HepG2 (cell line): ENCODE results near the gene ZFP62. TPM values are rescaled to one million over a fixed set of nuclear protein-coding genes. Genes with fewer than 3 reads are reported as not detected.
A peak's percentile ranks its signal among the peaks of the same experiment; 100 is the strongest.

Experiments used
- CREBL2 ChIP-seq: sonication (generic); formaldehyde crosslinking; IDR thresholded peaks from 2 replicates; pipeline ENCODE4 v1.8.1; 2023; ENCODE audit warnings: missing genetic modification reagents, mild to moderate bottlenecking, borderline replicate concordance
- ELF4 ChIP-seq: sonication (generic); formaldehyde crosslinking; IDR thresholded peaks from 2 replicates; pipeline ENCODE4 v1.5.0; 2020; ENCODE audit warnings: missing genetic modification reagents, mild to moderate bottlenecking, moderate library complexity, borderline replicate concordance
- FOXA1 ChIP-seq, 2 experiments: fragments of 450-650 bp in 1 of 2; sonication (generic) in 1 of 2; formaldehyde crosslinking in 1 of 2; IDR thresholded peaks; 2 replicates each; pipeline versions ENCODE4 v1.4.0 to v1.6.1; 2016 to 2020; ENCODE audit warnings: missing genetic modification reagents in 1 of 2
- JUNB ChIP-seq: sonication (generic); formaldehyde crosslinking; IDR thresholded peaks from 2 replicates; pipeline ENCODE4 v1.8.0; 2022; ENCODE audit warnings: missing genetic modification reagents, mild to moderate bottlenecking, borderline replicate concordance
- MATR3 ChIP-seq: sonication (generic); formaldehyde crosslinking; IDR thresholded peaks from 2 replicates; pipeline ENCODE4 v1.4.0; 2020; ENCODE audit warnings: missing genetic modification reagents
- NCOA1 ChIP-seq: sonication (generic); formaldehyde crosslinking; IDR thresholded peaks from 2 replicates; pipeline ENCODE4 v1.9.0; 2021; ENCODE audit warnings: missing genetic modification reagents
- PPARG ChIP-seq: conservative IDR thresholded peaks from 2 replicates; pipeline ENCODE4 v1.6.1; 2016; ENCODE audit warnings: missing biosample characterization, missing genetic modification reagents
- RBAK ChIP-seq: sonication (generic); formaldehyde crosslinking; IDR thresholded peaks from 2 replicates; pipeline ENCODE4 v1.5.1; 2020; ENCODE audit warnings: mild to moderate bottlenecking, missing genetic modification reagents
- TGIF2 ChIP-seq: IDR thresholded peaks from 2 replicates; pipeline ENCODE4 v1.6.1; 2016; ENCODE audit warnings: control low read depth, missing compliant biosample characterization
- ZBTB7A ChIP-seq: sonication (generic); formaldehyde crosslinking; IDR thresholded peaks from 2 replicates; pipeline ENCODE4 v1.8.0; 2022; ENCODE audit warnings: mild to moderate bottlenecking, missing genetic modification reagents
- ZNF143 ChIP-seq: sonication (generic); formaldehyde crosslinking; IDR thresholded peaks from 2 replicates; pipeline ENCODE4 v1.4.0; 2020; ENCODE audit warnings: missing genetic modification reagents
- ZNF326 ChIP-seq: sonication (generic); formaldehyde crosslinking; IDR thresholded peaks from 2 replicates; pipeline ENCODE4 v1.4.0; 2020; ENCODE audit warnings: missing genetic modification reagents, borderline replicate concordance
- ZNF484 ChIP-seq: sonication (generic); formaldehyde crosslinking; IDR thresholded peaks from 2 replicates; pipeline ENCODE4 v1.5.1; 2020; ENCODE audit warnings: mild to moderate bottlenecking, low read depth, missing genetic modification reagents, borderline replicate concordance
- ZNF550 ChIP-seq: sonication (generic); formaldehyde crosslinking; IDR thresholded peaks from 2 replicates; pipeline ENCODE4 v1.4.0; 2020; ENCODE audit warnings: mild to moderate bottlenecking, missing genetic modification reagents, borderline replicate concordance
- ZNF687 ChIP-seq: sonication (generic); formaldehyde crosslinking; IDR thresholded peaks from 2 replicates; pipeline ENCODE4 v1.5.1; 2020; ENCODE audit warnings: mild to moderate bottlenecking, missing genetic modification reagents, moderate library complexity
- ZNF773 ChIP-seq: sonication (generic); formaldehyde crosslinking; IDR thresholded peaks from 2 replicates; pipeline ENCODE4 v1.4.0; 2020; ENCODE audit warnings: missing genetic modification reagents, borderline replicate concordance
- polyA plus RNA-seq, 8 experiments: library from polyadenylated mRNA; depleted of rRNA in 3 of 8; stranded (reverse) in 7 of 8; unstranded in 1 of 8; fragments of >200 nt; fragmentation: Illumina TruSeq in 4 of 8; extraction: Trizol in 4 of 8; gene quantifications; 2 replicates each; pipeline versions ENCODE4 v1.2.1 to v1.2.3, GENCODE V29; 2011 to 2016; ENCODE audit warnings: low read depth in 4 of 8, missing spikeins in 1 of 8, mixed read lengths in 1 of 8; ENCODE audit not compliant: insufficient read depth in 1 of 8
- total RNA-seq, 5 experiments: library from RNA; depleted of rRNA; stranded (reverse); fragments of >200 nt; fragmentation: Illumina TruSeq; extraction: Trizol; gene quantifications; 2 replicates each; pipeline ENCODE4 v1.2.3, GENCODE V29; 2016; ENCODE audit warnings: low read depth in 1 of 5
- TF ChIP-seq, protein P1 (sequence below): IDR thresholded peaks from 2 replicates; pipeline ENCODE4 v1.6.1; 2016; ENCODE audit warnings: missing compliant biosample characterization, missing genetic modification reagents, borderline replicate concordance
- TF ChIP-seq, protein P2 (sequence below): sonication (generic); formaldehyde crosslinking; IDR thresholded peaks from 2 replicates; pipeline ENCODE4 v1.4.0; 2020; ENCODE audit warnings: missing genetic modification reagents
- TF ChIP-seq, protein P3 (sequence below): sonication (generic); formaldehyde crosslinking; IDR thresholded peaks from 2 replicates; pipeline ENCODE4 v1.8.0; 2022; ENCODE audit warnings: missing genetic modification reagents, mild to moderate bottlenecking, moderate library complexity, borderline replicate concordance

The ZFP62 gene
- total and polyA plus RNA-seq, 2 of the 13 experiments (the other 11 are each of a cell fraction or from before 2014, with no cell fraction given), result 8.2 to 19.4 TPM

DNA sequence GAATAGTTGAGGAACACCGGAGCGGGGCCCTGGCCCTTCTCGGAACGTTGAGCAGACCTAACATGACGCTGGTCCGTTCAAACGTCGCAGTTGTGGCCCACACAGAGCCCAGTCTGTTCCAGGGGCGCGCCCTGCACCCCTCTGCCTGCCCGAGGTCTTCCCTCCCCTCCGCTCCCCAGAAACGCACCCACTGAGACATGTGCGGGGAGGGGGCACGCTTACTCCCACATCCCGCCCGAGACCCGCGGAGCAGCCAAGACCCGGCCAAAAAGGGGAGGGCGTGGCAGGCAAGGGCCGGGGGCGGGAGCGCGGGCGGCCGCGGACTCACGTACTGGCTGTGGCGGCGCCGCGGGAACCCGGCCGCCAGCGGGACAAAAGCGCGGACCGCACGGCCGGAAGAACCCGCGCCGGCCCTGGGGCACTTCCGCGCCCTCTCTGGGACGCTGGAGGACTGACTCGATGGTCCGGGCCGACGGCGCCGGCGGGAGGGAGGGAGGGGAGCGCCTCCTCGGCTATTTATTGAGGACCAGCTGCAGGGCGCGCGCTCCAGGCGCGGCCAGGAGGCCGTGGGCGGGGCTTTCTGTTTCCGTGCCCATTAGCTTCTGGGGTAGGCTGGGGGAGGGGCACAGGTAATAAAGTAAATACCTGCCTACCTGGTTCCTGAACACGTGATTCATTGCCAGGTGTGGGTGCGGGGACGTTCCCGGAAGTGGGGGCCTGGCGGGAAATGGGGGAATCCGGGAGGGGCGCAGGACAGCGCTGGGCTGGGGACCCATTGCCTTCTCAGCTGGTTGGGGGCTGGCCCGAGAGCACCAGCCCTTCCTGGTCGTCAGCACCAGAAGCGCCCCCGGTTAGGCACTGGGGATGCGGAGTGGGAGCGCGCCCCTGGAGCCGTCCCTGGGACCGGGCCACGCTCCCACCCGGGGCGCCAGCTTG is at the start of gene ZFP62 (continued):
- TF ChIP-seq ZNF773 (CRISPR knock-in tag) (no peak), CREBL2 (CRISPR knock-in tag) (no peak), ZNF484 (CRISPR knock-in tag) (no peak), JUNB (CRISPR knock-in tag) (no peak), MATR3 (CRISPR knock-in tag) (no peak), ZNF687 (CRISPR knock-in tag) (peak; percentile 87), RBAK (no peak), ZNF143 (CRISPR knock-in tag) (0 out of 2 replicates have a peak, but pooled peaks have one; percentile 31), FOXA1 (IDR thresholded peaks at IDR 0.05) (no peak), FOXA1 (CRISPR knock-in tag; IDR thresholded peaks at IDR 0.05) (no peak), ZNF326 (no peak), PPARG (CRISPR knock-in tag) (no peak), NCOA1 (CRISPR knock-in tag) (no peak; the same call in 1 of the 2 replicates), ZBTB7A (peak; percentile 47; the same call in 1 of the 2 replicates), ELF4 (CRISPR knock-in tag) (no peak), ZNF550 (no peak), TGIF2 (CRISPR knock-in tag) (no peak)
- TF ChIP-seq, protein P1, sequence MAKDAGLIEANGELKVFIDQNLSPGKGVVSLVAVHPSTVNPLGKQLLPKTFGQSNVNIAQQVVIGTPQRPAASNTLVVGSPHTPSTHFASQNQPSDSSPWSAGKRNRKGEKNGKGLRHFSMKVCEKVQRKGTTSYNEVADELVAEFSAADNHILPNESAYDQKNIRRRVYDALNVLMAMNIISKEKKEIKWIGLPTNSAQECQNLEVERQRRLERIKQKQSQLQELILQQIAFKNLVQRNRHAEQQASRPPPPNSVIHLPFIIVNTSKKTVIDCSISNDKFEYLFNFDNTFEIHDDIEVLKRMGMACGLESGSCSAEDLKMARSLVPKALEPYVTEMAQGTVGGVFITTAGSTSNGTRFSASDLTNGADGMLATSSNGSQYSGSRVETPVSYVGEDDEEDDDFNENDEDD (CRISPR knock-in tag), result peak; percentile 57; the same call in 1 of the 2 replicates
- TF ChIP-seq, protein P2, sequence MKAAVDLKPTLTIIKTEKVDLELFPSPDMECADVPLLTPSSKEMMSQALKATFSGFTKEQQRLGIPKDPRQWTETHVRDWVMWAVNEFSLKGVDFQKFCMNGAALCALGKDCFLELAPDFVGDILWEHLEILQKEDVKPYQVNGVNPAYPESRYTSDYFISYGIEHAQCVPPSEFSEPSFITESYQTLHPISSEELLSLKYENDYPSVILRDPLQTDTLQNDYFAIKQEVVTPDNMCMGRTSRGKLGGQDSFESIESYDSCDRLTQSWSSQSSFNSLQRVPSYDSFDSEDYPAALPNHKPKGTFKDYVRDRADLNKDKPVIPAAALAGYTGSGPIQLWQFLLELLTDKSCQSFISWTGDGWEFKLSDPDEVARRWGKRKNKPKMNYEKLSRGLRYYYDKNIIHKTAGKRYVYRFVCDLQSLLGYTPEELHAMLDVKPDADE (CRISPR knock-in tag), result no peak
- TF ChIP-seq, protein P3, sequence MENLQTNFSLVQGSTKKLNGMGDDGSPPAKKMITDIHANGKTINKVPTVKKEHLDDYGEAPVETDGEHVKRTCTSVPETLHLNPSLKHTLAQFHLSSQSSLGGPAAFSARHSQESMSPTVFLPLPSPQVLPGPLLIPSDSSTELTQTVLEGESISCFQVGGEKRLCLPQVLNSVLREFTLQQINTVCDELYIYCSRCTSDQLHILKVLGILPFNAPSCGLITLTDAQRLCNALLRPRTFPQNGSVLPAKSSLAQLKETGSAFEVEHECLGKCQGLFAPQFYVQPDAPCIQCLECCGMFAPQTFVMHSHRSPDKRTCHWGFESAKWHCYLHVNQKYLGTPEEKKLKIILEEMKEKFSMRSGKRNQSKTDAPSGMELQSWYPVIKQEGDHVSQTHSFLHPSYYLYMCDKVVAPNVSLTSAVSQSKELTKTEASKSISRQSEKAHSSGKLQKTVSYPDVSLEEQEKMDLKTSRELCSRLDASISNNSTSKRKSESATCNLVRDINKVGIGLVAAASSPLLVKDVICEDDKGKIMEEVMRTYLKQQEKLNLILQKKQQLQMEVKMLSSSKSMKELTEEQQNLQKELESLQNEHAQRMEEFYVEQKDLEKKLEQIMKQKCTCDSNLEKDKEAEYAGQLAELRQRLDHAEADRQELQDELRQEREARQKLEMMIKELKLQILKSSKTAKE (CRISPR knock-in tag), result no peak
